AG08396 (cell line): Measurements from ENCODE around the gene CRHR2.

Source experiments
- DNase-seq: peaks from one replicate; pipeline ENCODE4 v3.0.0; 2012; ENCODE audit warnings: low spot score, mixed read lengths

The CRHR2 gene

DNA sequence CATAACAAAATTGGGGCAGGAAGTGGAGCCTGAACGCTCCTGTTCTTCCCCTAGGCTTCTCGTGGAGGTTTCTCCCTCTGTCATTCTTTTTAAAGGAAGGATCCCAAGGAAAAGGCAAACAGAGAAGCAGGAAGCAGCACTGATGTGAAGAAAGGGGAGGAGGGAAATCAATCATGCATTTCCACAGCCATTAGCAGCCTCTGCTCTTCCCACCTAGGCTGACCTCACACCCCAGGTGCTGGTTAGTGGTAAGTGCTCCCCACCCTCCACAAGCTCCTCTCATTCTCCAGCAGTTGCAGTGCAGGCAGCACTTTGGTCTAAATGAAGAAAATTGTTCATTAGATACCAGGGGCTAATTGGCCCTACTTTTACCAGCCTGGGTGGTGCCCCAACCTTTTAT lies 2.6 kb downstream of the CRHR2 start:
- DNase-seq, result no peak

DNA sequence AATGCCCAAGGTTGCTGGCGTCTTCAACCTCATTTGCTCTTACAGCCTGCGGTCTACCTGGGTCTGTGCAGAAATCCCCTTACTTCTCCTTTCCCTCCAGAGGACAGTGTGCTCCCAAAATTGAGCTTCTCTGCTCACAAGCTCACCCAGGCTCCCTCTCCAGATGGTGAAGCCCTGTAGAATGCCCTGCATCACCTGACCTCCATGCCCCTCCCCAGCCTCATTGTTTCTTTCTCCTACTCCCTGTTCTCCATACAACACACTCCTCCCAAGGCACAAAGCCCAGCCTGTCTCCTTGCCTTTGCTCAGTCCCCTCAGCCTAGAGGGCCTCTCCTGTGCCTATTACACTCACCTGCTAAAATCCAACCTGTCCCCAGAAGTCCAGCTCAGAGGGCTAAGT lies 3.5 kb downstream of the CRHR2 start:
- no peak for DNase-seq

GRCh38 chr7:30674876-30675275 lies 7.4 kb downstream of the CRHR2 start:
- DNase-seq, result no peak

- DNase-seq, result no peak
Measured at GRCh38 chr7:30674420-30674819, 7.8 kb downstream of the CRHR2 start.

DNA sequence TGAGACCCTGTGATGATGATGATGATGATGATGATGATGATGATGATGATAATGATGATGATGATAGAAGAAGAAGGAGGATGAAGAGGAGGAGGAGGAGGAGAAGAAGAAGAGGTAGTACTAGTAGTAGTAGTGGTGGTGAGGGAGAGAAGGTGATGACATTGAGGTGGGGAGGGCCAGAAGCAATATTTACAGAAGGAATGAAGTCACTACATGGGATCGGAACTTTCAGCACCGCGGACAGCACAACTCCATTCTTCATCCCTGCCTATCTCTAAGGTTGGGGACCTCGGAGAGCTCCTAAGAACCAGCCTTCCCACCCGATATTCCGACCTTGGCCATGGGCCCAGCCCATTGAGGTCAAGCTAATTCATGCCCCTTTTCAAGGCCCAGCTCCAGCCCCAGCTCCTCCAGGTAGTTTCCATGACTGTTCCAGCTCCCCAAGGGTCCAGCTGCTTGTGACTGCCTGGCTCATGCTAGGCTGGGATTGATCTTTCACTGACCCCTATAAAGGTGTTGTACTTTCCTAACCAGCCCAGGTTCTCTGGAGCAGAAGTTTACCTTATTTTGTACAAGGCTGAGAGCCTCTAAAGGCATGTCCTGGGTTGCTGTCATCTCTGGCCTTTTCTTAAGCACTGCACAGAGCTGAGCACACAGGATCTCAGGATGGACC lies 10.3 kb downstream of the CRHR2 start:
- DNase-seq, result peak; percentile 76

DNA sequence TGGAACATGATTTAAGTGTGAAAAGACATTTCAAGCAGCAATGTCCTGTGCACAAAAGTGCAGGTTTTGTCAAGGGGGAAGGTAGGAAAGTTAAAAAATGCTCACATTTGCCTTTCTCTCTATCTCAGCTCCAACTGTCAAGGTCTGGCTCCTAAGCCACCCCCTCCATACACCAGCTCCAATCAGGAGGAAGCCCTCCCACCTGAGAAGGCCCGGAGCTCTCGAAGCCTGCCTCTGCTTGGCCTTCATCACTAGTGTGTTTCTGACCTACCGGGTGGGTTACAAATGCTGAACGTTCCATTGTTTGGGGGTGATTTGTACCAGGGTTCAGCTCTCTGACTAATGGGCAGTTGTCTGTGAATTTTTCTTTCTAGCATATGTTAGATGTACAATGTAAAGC lies 14.2 kb downstream of the CRHR2 start:
- DNase-seq, result no peak

DNA sequence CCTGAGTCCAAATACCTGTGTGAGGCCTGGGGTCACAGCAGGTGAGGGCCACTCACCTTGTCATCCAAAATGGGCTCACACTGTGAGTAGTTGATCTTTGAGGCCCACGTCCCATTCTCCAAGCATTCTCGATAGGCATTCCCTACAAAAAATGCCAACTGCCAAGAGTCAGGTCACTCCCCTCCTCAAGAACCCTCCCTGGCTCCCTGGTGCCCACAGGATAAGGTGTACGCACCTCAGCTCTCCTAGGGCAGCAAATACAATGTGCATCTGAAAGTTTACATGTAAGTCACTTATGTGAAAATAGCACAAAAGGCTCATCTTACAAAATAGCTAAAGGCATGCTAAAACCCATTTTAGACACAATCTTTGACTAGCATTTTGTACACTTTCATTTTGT lies 15.1 kb downstream of the CRHR2 start:
- DNase-seq, result no peak

GRCh38 chr7:30665449-30665848 lies 16.8 kb downstream of the CRHR2 start:
- DNase-seq, result no peak

DNA sequence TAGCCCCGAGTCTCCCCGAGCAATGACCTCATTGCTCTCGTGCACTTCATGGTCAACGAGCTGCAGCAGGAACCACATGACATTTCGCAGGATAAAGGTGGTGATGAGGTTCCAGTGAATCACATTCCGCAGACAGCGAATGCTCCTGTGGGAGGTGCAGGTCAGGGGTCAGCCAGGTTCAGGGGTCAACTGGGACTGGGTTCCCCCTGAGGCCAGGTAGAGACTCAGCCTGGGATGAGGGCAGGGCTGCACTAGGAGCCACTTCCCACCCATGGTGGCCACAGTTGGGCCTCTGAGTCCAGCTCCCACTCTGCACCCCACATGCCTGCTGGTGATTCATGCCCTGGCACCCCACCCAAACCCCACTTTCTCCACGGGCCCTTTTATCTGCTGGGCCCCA lies 17.2 kb downstream of the CRHR2 start:
- DNase-seq, result no peak

- DNase-seq, result no peak
Measured at GRCh38 chr7:30664184-30664885, 17.9 kb downstream of the CRHR2 start.

DNA sequence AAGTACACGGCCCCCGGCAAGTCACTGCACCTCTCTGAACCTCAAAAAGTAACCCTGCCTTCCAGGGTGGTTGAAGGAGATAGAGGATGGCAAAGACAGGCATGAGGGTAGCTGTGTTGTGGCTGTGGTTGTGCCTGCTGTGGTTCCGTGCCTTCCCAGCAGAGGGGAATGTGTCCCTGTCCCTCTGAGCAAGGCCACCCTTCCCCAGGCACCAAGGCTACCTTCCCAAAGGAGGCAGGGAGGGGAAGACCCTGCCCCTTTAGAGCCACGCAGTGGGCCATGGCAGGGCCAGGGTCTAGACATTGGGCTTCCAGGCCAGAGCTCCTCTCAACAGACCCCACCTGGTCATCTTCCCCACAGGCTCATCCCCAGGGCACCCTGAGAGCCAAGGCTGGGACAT lies 18.8 kb downstream of the CRHR2 start:
- DNase-seq, result no peak

GRCh38 chr7:30662431-30662939 lies 19.8 kb downstream of the CRHR2 start:
- no peak for DNase-seq

- no peak for DNase-seq
Measured at GRCh38 chr7:30661926-30662325, 20.3 kb downstream of the CRHR2 start.

DNA sequence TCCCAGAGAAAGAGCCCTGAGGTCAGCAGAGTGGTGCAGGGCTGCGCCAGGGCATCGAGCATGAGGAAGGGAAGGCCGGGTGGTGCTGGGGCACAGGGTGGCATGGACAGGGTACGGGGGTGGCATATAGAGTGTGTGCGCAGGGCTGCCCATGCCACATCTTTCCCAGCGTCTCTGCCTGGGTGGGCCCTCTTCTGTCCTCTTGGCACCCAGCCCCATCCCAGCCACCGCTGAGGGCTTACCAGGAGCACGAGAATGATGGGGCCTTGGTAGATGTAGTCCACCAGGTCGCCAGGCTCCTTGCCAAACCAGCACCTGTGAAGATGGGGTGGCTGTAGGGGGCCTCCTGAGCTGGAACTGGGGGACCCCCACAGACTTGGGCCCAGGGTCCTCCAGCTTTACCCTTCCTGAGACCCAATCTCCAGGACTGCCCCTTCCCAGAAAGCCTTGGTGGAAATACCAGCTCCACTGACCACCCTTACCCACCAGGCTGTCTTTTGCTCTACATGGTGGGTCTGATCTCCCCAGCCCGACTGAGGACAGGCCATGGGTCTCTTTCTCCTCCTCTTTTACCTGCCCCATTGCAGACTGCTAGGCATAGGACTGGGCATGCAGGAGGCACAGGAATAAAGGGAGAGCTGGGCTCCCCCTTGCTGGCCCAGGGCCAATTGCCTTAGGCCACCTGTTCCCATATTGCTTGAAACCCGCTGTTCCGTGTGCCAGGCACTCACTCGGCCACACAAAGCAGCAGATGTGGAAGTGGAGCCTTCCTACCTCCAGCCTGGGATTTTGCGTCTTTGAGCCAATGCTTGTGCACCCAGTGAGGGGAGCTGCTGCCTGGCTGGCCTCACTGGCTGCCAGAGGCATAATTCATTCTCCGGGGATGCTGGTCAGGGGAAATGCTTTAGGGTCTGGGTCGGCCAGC lies 21.7 kb downstream of the CRHR2 start:
- no peak for DNase-seq

DNA sequence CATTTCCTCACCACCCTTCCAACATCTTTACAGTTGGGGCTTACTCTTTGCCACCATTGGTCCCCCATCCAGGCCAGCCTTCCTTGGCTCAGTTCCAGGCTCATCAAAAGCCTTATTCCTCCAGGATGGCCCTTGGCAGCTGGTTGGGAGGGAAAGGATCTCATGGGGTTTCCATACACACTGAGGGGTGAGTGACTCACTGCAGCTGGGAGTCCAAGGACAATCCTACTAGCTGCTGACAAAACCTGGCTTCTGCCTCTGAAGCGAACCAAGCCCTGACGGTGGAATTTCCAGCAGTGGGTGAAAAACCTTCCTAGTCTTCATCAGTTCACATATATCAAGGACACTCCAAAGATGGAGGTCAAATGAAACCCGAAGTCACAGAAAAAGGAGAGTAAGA lies 22.9 kb downstream of the CRHR2 start:
- DNase-seq, result no peak

DNA sequence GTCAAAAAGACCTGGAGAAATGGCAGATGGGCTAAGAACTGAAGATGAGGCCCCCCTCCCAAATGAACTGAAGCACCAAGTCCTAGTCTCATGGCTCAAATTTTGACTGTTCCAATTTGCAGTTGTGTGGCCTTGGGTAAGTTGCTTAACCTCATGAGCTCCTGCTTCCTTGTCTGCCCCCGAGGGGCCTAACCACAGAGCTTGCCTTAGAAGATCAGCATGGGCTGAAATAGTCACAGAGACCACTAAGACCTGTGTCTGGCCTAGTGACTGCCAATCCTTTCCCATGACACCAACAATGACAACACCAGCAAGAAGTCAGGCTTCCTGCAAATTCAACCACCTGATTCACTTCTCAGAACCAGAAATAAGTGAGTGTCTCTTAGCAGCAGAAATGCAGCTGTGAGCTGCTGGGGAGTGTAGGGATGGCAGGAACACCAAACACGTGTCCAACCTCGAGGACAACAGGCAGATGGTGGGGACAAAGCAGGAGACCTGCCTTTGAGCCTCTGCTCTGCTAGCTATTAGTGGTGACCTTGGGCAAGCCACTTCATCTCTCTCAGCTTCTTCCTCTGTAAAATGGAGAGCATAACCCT lies 23.7 kb downstream of the CRHR2 start:
- no peak for DNase-seq

GRCh38 chr7:30657131-30657530 lies 25.1 kb downstream of the CRHR2 start:
- no peak for DNase-seq

DNA sequence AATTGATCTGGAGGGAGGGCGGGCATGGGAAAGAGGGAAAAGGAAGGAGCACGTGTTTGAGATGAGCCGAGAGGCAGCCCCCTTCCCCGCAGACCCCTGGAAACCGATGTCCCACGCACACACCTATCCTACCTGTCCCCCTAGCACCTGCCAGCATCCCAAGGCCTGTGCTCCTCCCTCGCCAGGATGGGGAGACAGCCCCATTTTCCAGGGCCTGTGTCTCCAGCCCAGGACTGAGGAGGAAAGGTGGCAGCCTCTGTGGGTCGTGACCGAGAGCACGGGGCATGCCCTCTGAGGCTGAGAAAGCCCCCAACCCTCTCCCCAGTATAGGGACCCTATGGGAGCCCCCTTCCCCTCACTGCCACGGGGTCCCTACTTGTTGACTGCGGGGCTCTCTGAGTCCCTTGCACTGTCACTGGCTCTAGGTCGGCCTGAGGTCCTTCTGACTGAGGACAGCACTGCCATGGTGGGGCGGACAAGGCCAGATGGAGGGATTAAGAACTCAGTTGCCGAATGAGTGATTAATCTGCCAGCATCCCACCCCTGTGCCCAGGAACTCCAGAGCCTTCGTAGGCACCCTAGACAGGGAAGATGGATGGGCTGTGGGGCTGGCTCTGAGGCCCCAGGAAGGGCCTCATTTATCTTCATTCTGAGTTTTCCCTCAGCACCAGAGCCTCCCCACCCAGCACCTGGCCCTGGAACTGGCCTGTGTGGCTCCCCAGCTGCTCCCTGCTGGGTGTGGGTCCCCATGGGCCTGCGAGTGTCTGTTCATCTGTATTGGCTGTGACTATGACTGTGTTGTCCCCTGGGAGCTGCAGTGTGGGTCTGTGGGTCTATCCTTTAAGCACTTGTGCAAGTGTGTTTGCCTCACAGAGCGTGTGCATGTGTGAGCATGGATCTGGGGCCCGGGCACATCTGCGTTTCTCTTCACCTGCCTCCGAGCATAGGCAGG lies 26.0 kb downstream of the CRHR2 start:
- DNase-seq, result no peak

DNA sequence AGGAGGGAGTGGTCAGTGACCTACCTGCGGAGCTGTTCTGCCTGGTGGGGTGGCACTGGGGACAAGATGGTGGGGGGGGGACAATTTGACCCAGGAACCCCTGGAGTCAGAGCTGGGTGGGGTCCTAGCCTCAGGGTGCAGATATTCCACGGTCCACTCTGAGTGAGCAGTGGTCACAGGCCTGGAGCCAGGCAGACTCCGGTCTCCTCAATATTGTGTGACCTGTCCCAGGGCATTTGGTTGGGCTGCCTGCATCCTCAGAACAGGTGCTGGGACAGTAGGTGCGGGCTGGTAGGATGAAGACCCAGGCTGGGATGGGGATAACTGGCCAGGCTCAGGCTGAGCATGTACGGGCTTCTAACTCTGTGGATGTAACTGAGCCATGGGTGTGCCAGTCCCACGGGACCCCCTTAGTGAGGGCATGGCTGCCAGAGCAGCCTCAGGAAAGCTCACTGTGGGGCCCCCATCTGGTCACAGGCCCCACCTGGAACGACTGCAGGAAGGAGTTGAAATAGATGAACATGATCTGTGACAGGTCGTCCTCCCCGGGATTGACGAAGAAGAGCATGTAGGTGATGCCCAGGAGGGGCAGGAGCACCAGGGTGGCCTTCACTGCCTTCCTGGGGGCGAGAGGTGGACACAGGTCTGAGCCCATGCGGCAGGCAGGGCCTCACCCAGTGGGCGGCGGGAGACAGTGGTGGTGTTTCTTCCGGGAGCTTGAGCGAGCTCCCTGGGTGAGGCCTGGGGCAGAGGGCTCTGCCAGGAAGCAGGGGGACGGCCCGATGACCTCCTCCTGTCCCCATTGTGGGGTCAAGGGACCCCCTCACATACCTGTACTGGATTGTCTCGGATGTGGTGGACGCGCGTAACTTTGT lies 26.9 kb downstream of the CRHR2 start:
- no peak for DNase-seq
